IMR-90 (cell line): ENCODE results near the gene RUNX2. TPM values are rescaled to one million over a fixed set of nuclear protein-coding genes. Genes with fewer than 3 reads are reported as not detected.

ENCODE experiments used
- ATAC-seq: fragments of 200-7000 bp; cut with Tn5 transposase; 2 replicates; pipeline ENCODE4 v1.9.1; 2020; ENCODE audit warnings: low read depth, mild to moderate bottlenecking, moderate library complexity
- BruUV-seq: library from RNA; stranded (reverse); fragments of 400-500 nt; replicated peaks from 2 replicates; lab custom pipeline; 2021; lab: Mats Ljungman, UMichigan
- CTCF ChIA-PET: fragments of 300-600 bp; formaldehyde crosslinking; extraction: SDS; loops from one replicate; lab custom pipeline; 2021; ENCODE audit warnings: antibody characterized with exemption; lab: Yijun Ruan, JAX
- POLR2A ChIA-PET: fragments of 300-600 bp; sonication (Branson Sonifier 250); formaldehyde crosslinking; loops from one replicate; lab custom pipeline; 2022; ENCODE audit warnings: antibody characterized with exemption; ENCODE audit not compliant: unreplicated experiment; lab: Charles Lee
- DNase-seq: peaks from one replicate; pipeline ENCODE4 v3.0.0; 2013
- H2AFZ ChIP-seq: replicated peaks from 2 replicates; pipeline ENCODE3; 2013; ENCODE audit warnings: low read length, mild to moderate bottlenecking; ENCODE audit not compliant: poor library complexity
- H2AK5ac ChIP-seq: 2 replicates; pipeline ENCODE4 v1.6.1; 2013; ENCODE audit warnings: low read depth, low read length, inconsistent platforms
- H2AK9ac ChIP-seq: replicated peaks from 2 replicates; pipeline ENCODE3; 2013; ENCODE audit warnings: mild to moderate bottlenecking, low read depth, low read length, moderate library complexity; ENCODE audit not compliant: poor library complexity
- H2BK120ac ChIP-seq: 2 replicates; pipeline ENCODE4 v1.6.1; 2013; ENCODE audit warnings: low read depth, low read length, inconsistent platforms
- H2BK15ac ChIP-seq: 3 replicates; pipeline ENCODE4 v1.6.1; 2013; ENCODE audit warnings: low read depth, low read length, inconsistent platforms
- H2BK20ac ChIP-seq: 2 replicates; pipeline ENCODE4 v1.6.1; 2013; ENCODE audit warnings: low read depth, mild to moderate bottlenecking, inconsistent platforms, low read length, moderate library complexity
- H2BK5ac ChIP-seq: 2 replicates; pipeline ENCODE4 v1.6.1; 2013; ENCODE audit warnings: mild to moderate bottlenecking, low read depth, low read length, inconsistent platforms; ENCODE audit not compliant: poor library complexity, severe bottlenecking
- H3K14ac ChIP-seq: replicated peaks from 2 replicates; pipeline ENCODE4 v1.6.1; 2013; ENCODE audit warnings: low read depth, low read length, inconsistent platforms
- H3K18ac ChIP-seq: 2 replicates; pipeline ENCODE4 v1.6.1; 2013; ENCODE audit warnings: low read depth, low read length, control low read depth
- H3K23ac ChIP-seq: 2 replicates; pipeline ENCODE4 v1.6.1; 2013; ENCODE audit warnings: low read depth, low read length, inconsistent platforms
- H3K27ac ChIP-seq: 2 replicates; pipeline ENCODE4 v1.5.1; 2013; ENCODE audit warnings: mild to moderate bottlenecking, control low read depth, low read length; ENCODE audit not compliant: insufficient read depth
- H3K27me3 ChIP-seq: 2 replicates; pipeline ENCODE4 v1.6.1; 2013; ENCODE audit warnings: low read length; ENCODE audit not compliant: control insufficient read depth, insufficient read depth
- H3K36me3 ChIP-seq: 2 replicates; pipeline ENCODE4 v1.6.1; 2013; ENCODE audit warnings: low read length, mixed read lengths; ENCODE audit not compliant: control insufficient read depth, insufficient read depth
- H3K4ac ChIP-seq: 2 replicates; pipeline ENCODE4 v1.6.1; 2013; ENCODE audit warnings: low read depth, low read length, inconsistent platforms
- H3K4me1 ChIP-seq: 2 replicates; pipeline ENCODE4 v1.6.1; 2013; ENCODE audit warnings: low read length, mixed read lengths; ENCODE audit not compliant: control insufficient read depth, insufficient read depth
- H3K4me2 ChIP-seq: 2 replicates; pipeline ENCODE4 v1.6.1; 2013; ENCODE audit warnings: low read depth, mild to moderate bottlenecking, control low read depth, low read length, moderate library complexity
- H3K4me3 ChIP-seq: 2 replicates; pipeline ENCODE4 v1.5.1; 2013; ENCODE audit warnings: low read depth, mild to moderate bottlenecking, control low read depth, low read length, moderate library complexity; ENCODE audit not compliant: insufficient read depth
- H3K56ac ChIP-seq: 2 replicates; pipeline ENCODE4 v1.6.1; 2013; ENCODE audit warnings: low read length, inconsistent platforms; ENCODE audit not compliant: insufficient read depth; ENCODE audit errors: extremely low read depth
- H3K79me1 ChIP-seq, 2 experiments: 2 replicates each; pipeline ENCODE4 v1.6.1; 2013; ENCODE audit warnings: low read length in 2 of 2, inconsistent platforms in 1 of 2, low read depth in 1 of 2
- H3K9ac ChIP-seq: 2 replicates; pipeline ENCODE4 v1.6.1; 2013; ENCODE audit warnings: low read depth, low read length, control low read depth
- H3K9me1 ChIP-seq: 2 replicates; pipeline ENCODE4 v1.6.1; 2013; ENCODE audit warnings: low read length, inconsistent platforms; ENCODE audit not compliant: insufficient read depth
- H3K9me3 ChIP-seq: 2 replicates; pipeline ENCODE4 v1.6.1; 2013; ENCODE audit warnings: low read length; ENCODE audit not compliant: control insufficient read depth, insufficient read depth
- H4K20me1 ChIP-seq: 2 replicates; pipeline ENCODE4 v1.6.1; 2013; ENCODE audit warnings: low read length, inconsistent platforms; ENCODE audit not compliant: insufficient read depth
- H4K5ac ChIP-seq: 2 replicates; pipeline ENCODE4 v1.6.1; 2013; ENCODE audit warnings: mild to moderate bottlenecking, low read depth, low read length, control low read depth
- H4K8ac ChIP-seq, 2 experiments: 2 replicates each; pipeline ENCODE4 v1.6.1; 2013; ENCODE audit warnings: low read depth in 2 of 2, low read length in 2 of 2, control low read depth in 1 of 2, inconsistent platforms in 1 of 2
- H4K91ac ChIP-seq: 2 replicates; pipeline ENCODE4 v1.6.1; 2013; ENCODE audit warnings: low read depth, low read length, inconsistent platforms; ENCODE audit not compliant: insufficient read depth
- FOS ChIP-seq: fragments of 150-350 bp; IDR thresholded peaks from 2 replicates; pipeline ENCODE4 v1.6.1; 2016; ENCODE audit warnings: low read depth, low read length
- MAFK ChIP-seq: IDR thresholded peaks from 2 replicates; pipeline ENCODE4 v1.6.1; 2012; ENCODE audit warnings: low read depth, low read length, improper control_type of control experiment
- RFX5 ChIP-seq: IDR thresholded peaks from 2 replicates; pipeline ENCODE4 v1.8.0; 2012; ENCODE audit warnings: low read depth, mild to moderate bottlenecking, low read length, moderate library complexity
- WGBS, 2 experiments: methylation state at CpG; one replicate each; pipeline versions ENCODE4 v1.1.5 to v1.1.7; 2013; ENCODE audit warnings: missing lambda C conversion rate in 2 of 2; ENCODE audit not compliant: insufficient read length in 1 of 2; ENCODE audit errors: extremely low coverage in 2 of 2; 5-methylcytosine and 5-hydroxymethylcytosine counted together
- dilution Hi-C: fragments of 300-500 bp; cut with HindIII; formaldehyde crosslinking; loops from one replicate; pipeline ENCODE4 v1.14.3; 2018; ENCODE audit warnings: low sequenced_read_pairs; ENCODE audit not compliant: unreplicated experiment
- in situ Hi-C: fragments of 300-500 bp; cut with MboI; formaldehyde crosslinking; loops from 3 replicates; pipeline ENCODE4 v1.14.3; 2019; ENCODE audit warnings: low sequenced_read_pairs, inconsistent platforms, mixed read lengths
- intact Hi-C: fragments of 100-400 bp; cut with micrococcal nuclease; formaldehyde crosslinking; loops from 2 replicates; pipeline ENCODE4 v1.10.0; 2022
- polyA plus RNA-seq, 3 experiments: library from polyadenylated mRNA; depleted of rRNA; stranded (reverse); fragments of >200 nt; gene quantifications; 2 replicates each; pipeline ENCODE4 v1.2.3, GENCODE V29; 2012; ENCODE audit warnings: low replicate concordance in 1 of 3
- total RNA-seq: library from RNA; depleted of rRNA; stranded (reverse); fragments of >200 nt; gene quantifications from 2 replicates; pipeline ENCODE4 v1.2.3, GENCODE V29; 2012
- TF ChIP-seq, protein P1 (sequence below): conservative IDR thresholded peaks from 2 replicates; pipeline ENCODE4 v1.5.1; 2012; ENCODE audit warnings: mild to moderate bottlenecking, low read depth, low read length, improper control_type of control experiment

Gene RUNX2
- total and polyA plus RNA-seq, 2 of the 4 experiments (the other 2 are of a cell fraction) = 2.3 to 4.7 TPM

DNA sequence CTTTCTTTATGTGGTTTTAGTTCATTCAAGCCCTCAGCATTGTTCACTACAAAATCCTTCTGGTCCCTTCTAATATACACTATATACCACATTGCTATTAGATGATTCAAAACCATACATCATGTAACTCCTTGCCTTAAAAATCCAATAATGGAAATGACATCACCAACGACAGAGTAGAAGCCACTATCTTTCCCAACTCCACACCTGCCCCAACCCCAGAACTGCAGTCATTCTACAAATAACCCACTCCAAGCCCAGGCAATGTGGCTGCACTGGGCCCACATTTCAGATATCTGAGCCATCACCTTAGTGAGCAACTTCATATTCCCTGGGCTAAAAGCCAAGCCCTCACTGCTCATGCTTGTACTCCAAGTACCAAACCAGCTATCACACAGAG, 22.6 kb upstream of the RUNX2 start:
- intact Hi-C loops (no loop called here), in situ Hi-C loops (no loop called here), dilution Hi-C loops (no loop called here)
- Histone ChIP-seq H2BK15ac (no peak overlapping the region), H4K91ac (no peak overlapping the region), H2AK9ac (no peak overlapping the region), H3K36me3 (no peaks in the 10 kb centered on the region), H4K8ac (no peak overlapping the region), H2AK5ac (no peak overlapping the region), H3K79me1 (peaks cover 0 to 4% of the 10 kb centered on the region in 2 experiments; a peak in 1 of 4 replicates), H3K27ac (no peak overlapping the region), H3K56ac (no peak overlapping the region), H2BK120ac (no peak overlapping the region), H2BK20ac (no peak overlapping the region), H3K18ac (no peak overlapping the region), H3K9me1 (no peaks in the 10 kb centered on the region), H3K14ac (no peak overlapping the region), H3K27me3 (no peaks in the 10 kb centered on the region), H3K4me1 (no peaks in the 10 kb centered on the region), H2BK5ac (no peak overlapping the region), H3K4me2 (no peak overlapping the region), H3K23ac (no peak overlapping the region), H3K4ac (no peak overlapping the region), H3K9ac (no peak overlapping the region), H2AFZ (peak overlapping the region; percentile 32), H4K20me1 (no peaks in the 10 kb centered on the region), H3K4me3 (no peak overlapping the region), H3K9me3 (peaks cover 3% of the 10 kb centered on the region; the same call in 1 of the 2 replicates), H4K5ac (no peak overlapping the region)
- peak; percentile 62 for DNase-seq
- CTCF ChIA-PET = no interaction called here
- no TSS peak for BruUV-seq
- POLR2A ChIA-PET = no interaction called here
- ATAC-seq = no peak
- 67% methylated on average over 1 of the region's 1 CpG; no CpG with 5 or more reads in 1 of the 2 experiments for WGBS, 2 experiments
- TF ChIP-seq, protein P1, sequence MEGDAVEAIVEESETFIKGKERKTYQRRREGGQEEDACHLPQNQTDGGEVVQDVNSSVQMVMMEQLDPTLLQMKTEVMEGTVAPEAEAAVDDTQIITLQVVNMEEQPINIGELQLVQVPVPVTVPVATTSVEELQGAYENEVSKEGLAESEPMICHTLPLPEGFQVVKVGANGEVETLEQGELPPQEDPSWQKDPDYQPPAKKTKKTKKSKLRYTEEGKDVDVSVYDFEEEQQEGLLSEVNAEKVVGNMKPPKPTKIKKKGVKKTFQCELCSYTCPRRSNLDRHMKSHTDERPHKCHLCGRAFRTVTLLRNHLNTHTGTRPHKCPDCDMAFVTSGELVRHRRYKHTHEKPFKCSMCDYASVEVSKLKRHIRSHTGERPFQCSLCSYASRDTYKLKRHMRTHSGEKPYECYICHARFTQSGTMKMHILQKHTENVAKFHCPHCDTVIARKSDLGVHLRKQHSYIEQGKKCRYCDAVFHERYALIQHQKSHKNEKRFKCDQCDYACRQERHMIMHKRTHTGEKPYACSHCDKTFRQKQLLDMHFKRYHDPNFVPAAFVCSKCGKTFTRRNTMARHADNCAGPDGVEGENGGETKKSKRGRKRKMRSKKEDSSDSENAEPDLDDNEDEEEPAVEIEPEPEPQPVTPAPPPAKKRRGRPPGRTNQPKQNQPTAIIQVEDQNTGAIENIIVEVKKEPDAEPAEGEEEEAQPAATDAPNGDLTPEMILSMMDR = no peak
- no peak for TF ChIP-seq RFX5
- TF ChIP-seq FOS = no peak
- TF ChIP-seq MAFK = no peak
